DMS79 (cell line): Measurements from ENCODE around the gene COL16A1.

Source experiments
- DNase-seq: peaks from one replicate; lab custom pipeline; 2025; lab: John Stamatoyannopoulos, UW

The COL16A1 gene

GRCh38 chr1:31665234-31665878 is 38.5 kb downstream of the COL16A1 start:
- no peak for DNase-seq

- no peak for DNase-seq
These were observed 39.3 kb downstream of the COL16A1 start for GRCh38 chr1:31664528-31664927.

DNA sequence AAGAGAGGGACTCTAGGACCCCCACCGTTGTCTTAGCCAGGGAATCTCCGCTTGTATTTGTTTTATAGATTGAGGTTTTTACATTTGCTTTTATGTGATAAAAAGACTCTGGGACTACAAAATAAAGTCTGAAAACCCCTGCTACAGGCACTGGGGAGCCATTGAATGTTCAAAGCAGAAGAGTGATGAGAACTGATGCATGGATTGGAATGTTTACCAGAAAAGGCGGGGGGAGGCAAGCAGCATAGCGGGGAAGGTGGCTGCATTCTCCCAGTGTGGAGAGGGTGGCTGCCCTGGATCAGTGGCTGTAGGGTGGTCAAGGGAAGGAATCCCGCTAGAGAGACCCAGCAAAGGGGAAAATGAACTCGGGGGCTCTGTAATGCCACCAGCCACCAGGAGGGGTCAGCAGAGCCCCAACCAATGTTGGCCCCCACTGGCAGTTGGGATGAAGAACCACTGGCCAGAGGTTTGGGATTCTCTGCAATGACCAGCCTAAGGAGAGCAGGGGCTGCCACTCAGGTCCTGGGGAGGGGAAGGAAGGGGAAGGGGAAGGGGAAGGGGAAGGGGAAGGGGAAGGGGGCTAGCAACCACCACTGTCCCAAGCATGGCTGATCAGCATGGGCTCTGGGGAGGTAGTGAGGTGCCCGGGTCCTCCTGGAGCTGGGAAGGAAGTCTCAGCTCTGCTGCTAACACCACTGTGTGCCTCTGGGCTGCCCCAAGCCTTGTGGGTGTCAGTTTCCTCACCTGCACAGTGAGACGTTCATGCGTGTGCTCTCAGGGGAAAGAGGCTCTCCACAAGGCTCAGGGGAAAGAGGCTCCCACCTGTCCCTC is 40.0 kb downstream of the COL16A1 start:
- DNase-seq: no peak

DNA sequence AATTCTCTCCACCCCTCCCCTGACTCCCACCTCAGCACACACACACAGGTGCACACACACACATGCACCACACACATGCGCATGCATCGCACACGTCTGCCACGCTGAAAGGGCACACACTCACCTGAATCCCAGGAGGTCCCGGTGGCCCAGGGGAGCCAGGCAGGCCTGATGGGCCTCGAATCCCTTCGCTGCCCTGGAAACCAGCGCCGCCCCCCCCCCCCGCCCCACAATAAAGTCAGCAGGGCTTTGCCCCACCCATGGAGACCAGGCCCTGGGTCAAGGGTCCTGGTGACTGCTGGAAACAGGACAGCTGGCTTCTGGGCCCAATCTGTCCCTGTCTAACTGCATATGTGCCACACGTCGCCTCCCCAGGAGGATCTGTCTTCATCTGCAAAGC is 41.4 kb downstream of the COL16A1 start:
- DNase-seq: no peak

DNA sequence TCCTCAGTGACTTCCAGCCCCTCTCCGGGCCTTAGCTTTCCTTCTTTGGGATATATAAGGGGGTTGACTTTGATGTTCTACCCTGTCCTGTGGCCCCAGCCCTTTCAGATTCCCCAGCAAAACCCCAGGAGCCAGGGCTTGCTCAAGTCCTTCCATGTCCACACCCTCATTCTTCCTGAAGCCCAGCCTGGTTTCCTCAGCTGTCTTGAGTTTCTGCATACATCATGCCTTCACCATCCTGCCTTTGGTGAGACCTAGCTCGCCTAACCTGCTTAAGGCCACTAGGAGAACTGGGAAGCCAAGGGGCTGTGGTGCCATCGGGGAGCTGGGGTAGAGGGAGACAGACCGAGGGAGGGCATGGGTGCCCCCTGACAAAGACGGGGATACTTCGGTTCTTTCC is 42.0 kb downstream of the COL16A1 start:
- no peak for DNase-seq

DNA sequence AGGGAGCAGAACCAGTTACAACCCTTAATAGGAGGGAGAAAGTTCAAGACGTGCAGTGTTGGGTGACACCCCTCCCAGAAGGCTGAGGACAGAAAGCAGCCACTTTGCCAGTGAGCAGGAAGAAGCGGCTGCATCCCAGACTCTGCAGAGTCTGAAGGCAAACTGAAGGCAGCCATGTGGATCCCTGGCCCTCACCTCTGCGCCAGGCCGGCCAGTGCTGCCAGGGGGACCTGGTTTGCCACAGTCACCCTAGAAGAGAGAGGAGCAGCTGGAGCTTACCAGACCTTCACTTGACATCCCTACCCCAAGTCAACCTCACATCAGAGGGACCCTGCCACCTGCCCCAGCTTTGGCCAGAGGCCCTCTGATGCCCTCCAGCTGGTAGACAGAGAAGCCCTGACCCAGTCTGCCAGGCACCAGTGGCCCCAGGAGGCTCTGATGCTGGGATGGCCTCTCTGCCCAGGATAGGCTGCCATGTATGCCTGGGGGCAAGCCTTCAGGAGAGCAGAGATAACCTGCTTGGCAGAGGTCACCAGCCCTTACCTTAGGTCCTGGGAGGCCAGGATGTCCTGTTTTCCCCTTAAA is 42.9 kb downstream of the COL16A1 start:
- DNase-seq: no peak

GRCh38 chr1:31659889-31660288 is 43.9 kb downstream of the COL16A1 start:
- no peak for DNase-seq

DNA sequence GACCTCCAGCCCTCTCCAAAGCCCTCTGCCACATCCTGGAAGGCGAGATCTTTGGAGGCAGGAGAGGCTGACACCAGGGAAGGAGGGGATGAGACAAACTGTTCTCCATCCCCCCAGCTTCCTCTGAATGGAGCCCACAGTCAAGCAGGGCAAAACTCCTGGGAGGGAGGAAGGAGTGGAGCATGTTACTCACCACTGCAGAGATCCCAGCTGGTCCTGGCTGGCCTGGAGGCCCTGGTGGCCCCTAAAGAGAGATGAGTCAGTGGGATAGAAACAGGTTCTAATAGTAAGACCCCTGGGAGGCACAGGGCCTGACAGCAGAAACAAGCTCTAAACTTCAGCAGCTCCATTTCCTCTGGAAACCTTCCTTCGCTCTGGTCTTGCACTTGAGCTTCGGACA is 45.1 kb downstream of the COL16A1 start:
- DNase-seq: no peak

GRCh38 chr1:31657972-31658510 is 45.8 kb downstream of the COL16A1 start:
- DNase-seq: no peak

DNA sequence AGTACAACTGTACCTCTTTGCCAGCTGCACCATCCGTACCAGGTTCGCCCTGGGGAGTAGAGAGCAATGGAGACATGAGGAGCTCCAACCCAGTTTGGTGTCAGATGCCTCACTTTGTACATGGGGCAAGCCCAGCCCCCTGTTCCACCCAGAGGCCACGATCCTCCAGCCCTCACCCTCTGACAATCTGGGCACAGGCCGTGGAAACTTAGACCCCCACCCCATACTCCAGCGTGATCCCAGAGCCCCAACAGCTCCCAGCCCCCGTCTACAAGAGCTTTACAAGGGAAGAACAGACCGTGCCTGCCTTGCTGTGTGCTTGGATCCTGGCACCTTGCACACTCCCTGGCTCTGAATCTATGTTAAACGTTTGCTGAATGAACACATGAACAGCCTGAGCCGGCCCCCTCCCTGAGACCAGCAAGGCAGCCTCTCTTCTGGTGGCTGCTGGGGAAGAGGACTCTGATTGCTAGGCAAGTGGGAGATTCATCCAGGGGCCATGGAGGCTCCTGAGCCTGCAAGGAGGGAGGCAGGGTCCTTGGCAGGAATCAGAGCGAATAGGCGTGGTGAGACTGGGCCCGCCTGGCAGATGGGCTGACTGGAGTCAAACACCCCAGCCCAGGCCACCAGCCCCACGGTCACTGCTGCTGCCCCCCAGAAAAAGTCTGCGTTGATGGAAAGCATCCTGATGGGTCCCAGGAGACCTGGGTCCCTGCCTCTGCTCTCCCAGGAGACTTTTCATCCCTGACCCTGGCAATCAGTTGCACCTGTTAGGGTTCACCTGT is 46.6 kb downstream of the COL16A1 start:
- no peak for DNase-seq

DNA sequence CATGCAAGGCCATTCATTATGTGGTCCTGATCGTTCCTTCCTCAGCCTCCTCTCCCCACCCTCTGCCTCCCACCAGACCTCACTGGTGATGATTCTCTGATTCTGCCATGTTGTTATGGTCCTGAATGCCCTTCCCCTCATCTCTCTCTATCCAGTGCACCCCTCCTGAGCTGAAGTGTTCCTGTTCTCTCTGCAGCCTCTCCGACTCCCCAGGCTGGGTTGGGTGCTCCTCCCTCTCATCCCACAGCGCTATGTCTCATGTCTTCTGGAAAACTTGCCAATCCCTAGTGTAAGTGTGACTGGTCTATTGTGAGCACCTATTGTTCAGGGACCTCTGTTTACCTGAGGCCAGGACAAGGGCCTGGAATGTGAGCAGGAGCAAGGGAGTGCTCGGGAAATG is 48.1 kb downstream of the COL16A1 start:
- no peak for DNase-seq

GRCh38 chr1:31655104-31655503 is 48.7 kb downstream of the COL16A1 start:
- no peak for DNase-seq

GRCh38 chr1:31654474-31654776 is 49.4 kb downstream of the COL16A1 start:
- DNase-seq: no peak

- DNase-seq: no peak
These were observed 49.9 kb downstream of the COL16A1 start for GRCh38 chr1:31653717-31654473.

DNA sequence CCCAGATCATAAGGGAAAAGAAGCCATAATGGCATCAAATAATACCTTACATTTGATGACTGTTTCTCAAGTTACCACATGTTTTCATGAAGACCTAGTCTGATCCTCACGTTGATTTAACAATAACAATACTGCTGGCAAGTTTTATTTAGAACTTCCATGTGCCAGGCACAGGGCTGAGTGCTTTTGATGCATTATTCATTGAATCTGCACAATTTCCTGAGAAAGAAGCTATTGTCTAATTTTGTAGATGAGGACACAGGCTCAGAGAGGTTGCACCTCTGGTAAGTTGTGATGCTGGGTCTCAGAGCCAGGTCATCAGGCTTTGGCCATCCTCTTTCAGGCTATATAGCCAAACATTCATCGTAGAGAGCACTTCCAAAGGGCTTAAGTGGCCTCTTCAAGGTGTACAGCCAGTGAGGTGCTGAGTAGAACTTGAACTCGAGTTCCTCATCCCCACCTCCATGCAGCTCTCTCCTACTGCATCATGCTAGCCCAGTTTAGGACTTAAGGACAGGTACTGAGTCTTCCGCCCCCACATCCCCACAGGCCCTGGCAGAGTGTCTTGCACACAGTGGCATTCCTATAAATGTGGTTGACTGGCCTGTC is 50.8 kb downstream of the COL16A1 start:
- DNase-seq: no peak

GRCh38 chr1:31651766-31652165 is 52.1 kb downstream of the COL16A1 start:
- no peak for DNase-seq

DNA sequence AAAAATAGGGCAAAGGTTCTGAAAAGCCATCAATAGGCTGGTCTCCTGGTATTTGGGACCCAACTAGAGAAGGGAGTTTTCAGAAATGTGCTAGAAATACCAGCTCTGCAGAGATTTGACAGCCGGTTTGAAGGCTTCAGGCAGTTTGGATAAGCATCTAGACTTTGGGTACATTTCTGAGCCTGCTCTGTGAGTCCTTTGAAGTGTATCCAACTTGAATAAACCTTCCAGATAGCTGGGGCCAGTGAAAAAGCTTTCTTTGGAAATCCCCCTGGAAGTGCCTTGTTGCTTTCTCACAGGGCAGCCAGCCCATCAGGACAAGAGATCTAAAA is 52.8 kb downstream of the COL16A1 start:
- DNase-seq: no peak

DNA sequence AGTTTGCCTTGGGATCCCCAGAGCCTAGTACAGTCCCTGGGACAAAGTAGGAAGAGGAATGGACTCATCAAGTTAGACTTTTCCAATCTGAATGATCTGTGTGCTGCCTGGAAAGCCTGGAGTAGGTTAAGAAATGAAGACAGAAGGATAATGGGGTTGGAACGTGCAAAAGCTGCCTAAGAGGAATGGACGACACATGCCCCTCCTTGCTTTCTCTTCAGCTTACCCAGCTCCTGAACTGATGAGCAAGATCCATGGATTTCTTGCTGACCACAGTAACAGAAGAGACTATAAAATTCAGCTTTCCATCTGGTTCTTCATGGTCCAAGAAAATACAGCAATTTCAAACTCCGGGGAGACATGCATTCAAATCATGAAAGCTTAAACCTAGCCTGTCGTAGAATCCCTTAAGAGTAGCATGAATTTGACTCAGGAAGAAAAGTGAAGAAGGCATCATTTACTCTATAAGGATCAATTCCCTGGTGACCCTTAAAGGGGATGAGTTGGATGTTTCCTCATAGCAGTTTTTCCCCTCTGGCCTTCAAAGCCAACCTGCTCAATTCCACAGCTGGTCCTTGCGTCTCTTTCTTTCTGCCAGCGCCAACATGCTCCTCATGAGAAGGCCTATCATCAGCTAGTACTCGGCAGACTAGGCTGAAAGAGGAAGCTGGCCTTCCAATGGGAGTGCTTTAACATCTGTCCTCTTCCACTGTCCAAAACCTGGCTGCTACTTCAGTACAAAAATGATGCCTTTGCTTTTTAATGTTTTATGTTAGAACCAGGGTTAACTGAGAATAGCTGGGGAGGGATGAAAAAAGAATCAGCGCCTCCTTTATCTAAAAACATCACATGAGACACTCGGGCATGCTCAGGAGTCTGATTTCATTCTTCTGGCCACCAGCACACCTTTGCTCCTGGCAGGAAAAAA is 53.4 kb downstream of the COL16A1 start:
- no peak for DNase-seq

DNA sequence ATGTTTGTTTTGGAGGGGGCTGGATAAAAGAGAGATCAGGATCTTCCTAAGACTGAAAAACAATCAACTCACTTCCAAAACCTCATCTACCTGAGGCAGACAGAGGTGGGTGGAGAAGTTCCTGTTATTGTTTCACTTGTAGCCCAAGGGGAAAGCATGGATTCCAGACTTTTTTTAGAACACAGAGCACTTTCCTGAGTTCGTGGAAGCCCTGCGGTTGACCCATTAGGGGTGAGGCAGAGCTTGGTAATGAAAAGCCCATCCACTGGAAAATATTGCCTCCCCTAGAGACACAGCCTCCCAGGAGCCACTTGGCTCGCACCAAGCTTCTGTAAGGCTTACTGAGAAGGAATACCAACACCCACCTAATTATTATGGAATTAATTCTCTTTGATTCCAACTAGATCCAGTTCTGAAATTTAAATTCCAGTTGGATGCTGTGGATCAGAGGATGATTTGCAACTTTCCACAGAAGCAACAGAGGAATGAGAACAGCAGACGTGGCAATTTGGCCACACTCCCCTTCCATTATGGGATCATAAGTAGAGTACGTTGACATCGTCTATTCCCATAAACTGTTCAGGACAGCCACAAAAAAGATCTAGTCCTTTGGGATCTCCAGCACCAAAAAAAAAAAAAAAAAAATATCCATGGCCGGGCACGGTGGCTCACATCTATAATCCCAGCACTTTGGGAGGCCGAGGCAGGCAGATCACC is 55.0 kb downstream of the COL16A1 start:
- DNase-seq: no peak

GRCh38 chr1:31648190-31648589 is 55.6 kb downstream of the COL16A1 start:
- DNase-seq: no peak
